SJSA1 (cell line): ENCODE results near the gene ANKRD6. TPM values are rescaled to one million over a fixed set of nuclear protein-coding genes. Genes with fewer than 3 reads are reported as not detected.
A peak's percentile ranks its signal among the peaks of the same experiment; 100 is the strongest.
"Not testable (repeated sequence)": the region's sequence is repeated elsewhere in the genome, so short reads cannot be mapped to it uniquely, and the experiment has no call there.

Source experiments
- DNase-seq, 2 experiments: peaks; one replicate each; pipeline ENCODE4 v3.0.0-alpha.2; 2015 to 2020; ENCODE audit warnings: low spot score in 2 of 2, low read depth in 1 of 2
- H3K27ac ChIP-seq: fragments of 250-450 bp; sonication (Bioruptor Pico); 2 replicates; pipeline ENCODE4 v1.5.1; 2020; ENCODE audit warnings: mild to moderate bottlenecking, moderate library complexity
- H3K27me3 ChIP-seq: fragments of 250-450 bp; sonication (Bioruptor Pico); replicated peaks from 2 replicates; pipeline ENCODE4 v1.5.1; 2020; ENCODE audit warnings: mild to moderate bottlenecking, moderate library complexity
- H3K36me3 ChIP-seq: fragments of 250-450 bp; sonication (Bioruptor Pico); 2 replicates; pipeline ENCODE4 v1.5.1; 2020; ENCODE audit warnings: mild to moderate bottlenecking
- H3K4me1 ChIP-seq: fragments of 250-450 bp; sonication (Bioruptor Pico); replicated peaks from 2 replicates; pipeline ENCODE4 v1.6.1; 2021; ENCODE audit warnings: mild to moderate bottlenecking
- H3K4me3 ChIP-seq: fragments of 250-450 bp; sonication (Bioruptor Pico); 2 replicates; pipeline ENCODE4 v1.5.1; 2020; ENCODE audit warnings: mild to moderate bottlenecking
- H3K9me3 ChIP-seq: fragments of 250-450 bp; sonication (Bioruptor Pico); replicated peaks from 2 replicates; pipeline ENCODE4 v1.5.1; 2020; ENCODE audit warnings: mild to moderate bottlenecking
- total RNA-seq: library from RNA; depleted of rRNA; stranded (reverse); fragments of >200 nt; shearing (Covaris generic); gene quantifications from 2 replicates; pipeline ENCODE4 v1.2.3, GENCODE V29; 2014

The ANKRD6 gene
- total RNA-seq, 1 experiment from 2014 or later, result 1.1 TPM

- Histone ChIP-seq H3K27ac (no peak overlapping the region), H3K27me3 (no peaks in the 10 kb centered on the region), H3K36me3 (no peaks in the 10 kb centered on the region), H3K4me1 (no peaks in the 10 kb centered on the region), H3K4me3 (no peak overlapping the region), H3K9me3 (no peaks in the 10 kb centered on the region)
- DNase-seq, result no peak
These were observed 166.8 kb downstream of the ANKRD6 start for GRCh38 chr6:89599727-89600126.

- no peak overlapping the region for H3K27ac ChIP-seq
- H3K36me3 ChIP-seq, result no peaks in the 10 kb centered on the region
- DNase-seq, result no peak
- H3K9me3 ChIP-seq, result no peaks in the 10 kb centered on the region
- no peak overlapping the region for H3K4me3 ChIP-seq
- no peaks in the 10 kb centered on the region for H3K27me3 ChIP-seq
- H3K4me1 ChIP-seq, result no peaks in the 10 kb centered on the region
These were observed 169.2 kb downstream of the ANKRD6 start for GRCh38 chr6:89602166-89602565.

- no peaks in the 10 kb centered on the region for H3K4me1 ChIP-seq
- no peak overlapping the region for H3K4me3 ChIP-seq
- H3K27ac ChIP-seq, result no peak overlapping the region
- no peaks in the 10 kb centered on the region for H3K9me3 ChIP-seq
- H3K36me3 ChIP-seq, result no peaks in the 10 kb centered on the region
- no peak for DNase-seq
- no peaks in the 10 kb centered on the region for H3K27me3 ChIP-seq
These were observed 171.7 kb downstream of the ANKRD6 start for GRCh38 chr6:89604653-89605052.

GRCh38 chr6:89605861-89606260, 172.9 kb downstream of the ANKRD6 start:
- Histone ChIP-seq H3K36me3 (no peaks in the 10 kb centered on the region), H3K9me3 (no peaks in the 10 kb centered on the region), H3K4me3 (no peak overlapping the region), H3K27ac (no peak overlapping the region), H3K4me1 (no peaks in the 10 kb centered on the region), H3K27me3 (no peaks in the 10 kb centered on the region)
- no peak for DNase-seq

- Histone ChIP-seq H3K27ac (no peak overlapping the region), H3K36me3 (no peaks in the 10 kb centered on the region), H3K27me3 (no peaks in the 10 kb centered on the region), H3K4me3 (no peak overlapping the region), H3K4me1 (no peaks in the 10 kb centered on the region), H3K9me3 (no peaks in the 10 kb centered on the region)
- peak in 1 of 2 experiments; percentile 33 for DNase-seq
These were observed 177.2 kb downstream of the ANKRD6 start for GRCh38 chr6:89610149-89610642.

- Histone ChIP-seq H3K4me3 (no peak overlapping the region), H3K27ac (no peak overlapping the region), H3K27me3 (no peaks in the 10 kb centered on the region), H3K36me3 (no peaks in the 10 kb centered on the region), H3K4me1 (no peaks in the 10 kb centered on the region), H3K9me3 (no peaks in the 10 kb centered on the region)
- no peak for DNase-seq
These were observed 178.7 kb downstream of the ANKRD6 start for GRCh38 chr6:89611666-89612065.

GRCh38 chr6:89612121-89612520, 179.2 kb downstream of the ANKRD6 start:
- DNase-seq, result no peak
- Histone ChIP-seq H3K36me3 (no peaks in the 10 kb centered on the region), H3K27ac (no peak overlapping the region), H3K4me1 (no peaks in the 10 kb centered on the region), H3K4me3 (no peak overlapping the region), H3K27me3 (no peaks in the 10 kb centered on the region), H3K9me3 (no peaks in the 10 kb centered on the region)

- H3K4me3 ChIP-seq, result no peak overlapping the region
- H3K36me3 ChIP-seq, result no peaks in the 10 kb centered on the region
- H3K27ac ChIP-seq, result no peak overlapping the region
- H3K9me3 ChIP-seq, result no peaks in the 10 kb centered on the region
- H3K4me1 ChIP-seq, result no peaks in the 10 kb centered on the region
- H3K27me3 ChIP-seq, result no peaks in the 10 kb centered on the region
- no peak for DNase-seq
These were observed 180.8 kb downstream of the ANKRD6 start for GRCh38 chr6:89613790-89614189.

- Histone ChIP-seq H3K9me3 (no peaks in the 10 kb centered on the region), H3K36me3 (no peaks in the 10 kb centered on the region), H3K27ac (no peak overlapping the region), H3K4me3 (no peak overlapping the region), H3K4me1 (no peaks in the 10 kb centered on the region), H3K27me3 (no peaks in the 10 kb centered on the region)
- no peak for DNase-seq
These were observed 182.9 kb downstream of the ANKRD6 start for GRCh38 chr6:89615882-89616281.

- Histone ChIP-seq H3K4me1 (no peaks in the 10 kb centered on the region), H3K9me3 (no peaks in the 10 kb centered on the region), H3K4me3 (no peak overlapping the region), H3K36me3 (no peaks in the 10 kb centered on the region), H3K27ac (no peak overlapping the region), H3K27me3 (no peaks in the 10 kb centered on the region)
- peak in 1 of 2 experiments; percentile 35 for DNase-seq
These were observed 183.6 kb downstream of the ANKRD6 start for GRCh38 chr6:89616531-89616930.

- Histone ChIP-seq H3K36me3 (no peaks in the 10 kb centered on the region), H3K9me3 (no peaks in the 10 kb centered on the region), H3K27me3 (no peaks in the 10 kb centered on the region), H3K4me3 (no peak overlapping the region), H3K27ac (no peak overlapping the region), H3K4me1 (no peaks in the 10 kb centered on the region)
- DNase-seq, result no peak
These were observed 185.1 kb downstream of the ANKRD6 start for GRCh38 chr6:89618026-89618425.

GRCh38 chr6:89619567-89619966, 186.6 kb downstream of the ANKRD6 start:
- H3K4me1 ChIP-seq, result no peaks in the 10 kb centered on the region
- no peak overlapping the region for H3K4me3 ChIP-seq
- H3K36me3 ChIP-seq, result no peaks in the 10 kb centered on the region
- H3K27ac ChIP-seq, result no peak overlapping the region
- no peaks in the 10 kb centered on the region for H3K27me3 ChIP-seq
- DNase-seq, result no peak
- H3K9me3 ChIP-seq, result no peaks in the 10 kb centered on the region

- Histone ChIP-seq H3K4me3 (no peak overlapping the region), H3K27me3 (no peaks in the 10 kb centered on the region), H3K4me1 (no peaks in the 10 kb centered on the region), H3K9me3 (no peaks in the 10 kb centered on the region), H3K27ac (no peak overlapping the region), H3K36me3 (no peaks in the 10 kb centered on the region)
- DNase-seq, result no peak
These were observed 190.8 kb downstream of the ANKRD6 start for GRCh38 chr6:89623749-89624148.

- Histone ChIP-seq H3K4me1 (no peaks in the 10 kb centered on the region), H3K4me3 (no peak overlapping the region), H3K27me3 (no peaks in the 10 kb centered on the region), H3K9me3 (no peaks in the 10 kb centered on the region), H3K27ac (no peak overlapping the region), H3K36me3 (peaks cover 8% of the 10 kb centered on the region)
- no peak for DNase-seq
These were observed 197.5 kb downstream of the ANKRD6 start for GRCh38 chr6:89630488-89630887.

GRCh38 chr6:89636412-89636811, 203.5 kb downstream of the ANKRD6 start:
- Histone ChIP-seq H3K4me1 (peaks cover 14% of the 10 kb centered on the region), H3K36me3 (peaks cover 35% of the 10 kb centered on the region)
- H3K27me3 ChIP-seq, H3K4me3 ChIP-seq, DNase-seq, H3K27ac ChIP-seq, H3K9me3 ChIP-seq: not testable (repeated sequence)
